DND-41 (cell line): Measurements from ENCODE around the gene HIC1.

Source experiments
- ATAC-seq: fragments of 200-7000 bp; cut with Tn5 transposase; 3 replicates; pipeline ENCODE4 v1.9.1; 2021; ENCODE audit warnings: low read depth; ENCODE audit not compliant: insufficient read depth
- DNase-seq: peaks from one replicate; pipeline ENCODE4 v3.0.0-alpha.2; 2020
- H2AFZ ChIP-seq: 2 replicates; pipeline ENCODE4 v1.6.0; 2012; ENCODE audit warnings: low read depth, low read length
- H3K27ac ChIP-seq: 2 replicates; pipeline ENCODE4 v1.5.1; 2012; ENCODE audit warnings: low read length, inconsistent platforms
- H3K27me3 ChIP-seq: fragments of 200-600 bp; sonication (generic); 2 replicates; pipeline ENCODE4 v1.6.0; 2012; ENCODE audit warnings: low read length, mild to moderate bottlenecking, inconsistent platforms; ENCODE audit not compliant: insufficient read depth, poor library complexity
- H3K36me3 ChIP-seq: 2 replicates; pipeline ENCODE4 v1.5.1; 2012; ENCODE audit warnings: low read length, inconsistent platforms; ENCODE audit not compliant: insufficient read depth
- H3K4me1 ChIP-seq: 2 replicates; pipeline ENCODE4 v1.5.1; 2012; ENCODE audit warnings: mild to moderate bottlenecking, low read length; ENCODE audit not compliant: insufficient read depth
- H3K4me2 ChIP-seq: 2 replicates; pipeline ENCODE4 v1.6.0; 2012; ENCODE audit warnings: mild to moderate bottlenecking, moderate library complexity, low read length, inconsistent platforms; ENCODE audit not compliant: insufficient read depth
- H3K4me3 ChIP-seq, 2 experiments: fragments of 200-600 bp in 1 of 2; shearing (Covaris generic) in 1 of 2; 2 replicates each; pipeline ENCODE4 v1.5.1; 2012 to 2016; ENCODE audit warnings: inconsistent platforms in 2 of 2, low read length in 2 of 2, mild to moderate bottlenecking in 2 of 2, low read depth in 1 of 2, moderate library complexity in 1 of 2
- H3K79me2 ChIP-seq: 2 replicates; pipeline ENCODE4 v1.6.0; 2012; ENCODE audit warnings: low read length, inconsistent platforms; ENCODE audit not compliant: insufficient read depth
- H3K9ac ChIP-seq: 2 replicates; pipeline ENCODE4 v1.6.0; 2012; ENCODE audit warnings: low read depth, mild to moderate bottlenecking, inconsistent platforms, low read length, moderate library complexity
- H3K9me3 ChIP-seq: 2 replicates; pipeline ENCODE4 v1.5.1; 2012; ENCODE audit warnings: low read length, moderate library complexity, mild to moderate bottlenecking, inconsistent platforms; ENCODE audit not compliant: insufficient read depth, severe bottlenecking
- H4K20me1 ChIP-seq: 2 replicates; pipeline ENCODE4 v1.6.0; 2012; ENCODE audit warnings: low read length; ENCODE audit not compliant: insufficient read depth
- EZH2 ChIP-seq: IDR thresholded peaks from 3 replicates; pipeline ENCODE4 v1.6.1; 2012; ENCODE audit warnings: borderline replicate concordance, low read depth, mild to moderate bottlenecking, moderate library complexity, low read length, inconsistent platforms; ENCODE audit not compliant: severe bottlenecking
- TF ChIP-seq, protein P1 (sequence below): IDR thresholded peaks from 2 replicates; pipeline ENCODE4 v1.5.1; 2012; ENCODE audit warnings: borderline replicate concordance, low read length, moderate library complexity, mild to moderate bottlenecking; ENCODE audit not compliant: poor library complexity, severe bottlenecking; ENCODE audit errors: extremely low read depth

The HIC1 gene

DNA sequence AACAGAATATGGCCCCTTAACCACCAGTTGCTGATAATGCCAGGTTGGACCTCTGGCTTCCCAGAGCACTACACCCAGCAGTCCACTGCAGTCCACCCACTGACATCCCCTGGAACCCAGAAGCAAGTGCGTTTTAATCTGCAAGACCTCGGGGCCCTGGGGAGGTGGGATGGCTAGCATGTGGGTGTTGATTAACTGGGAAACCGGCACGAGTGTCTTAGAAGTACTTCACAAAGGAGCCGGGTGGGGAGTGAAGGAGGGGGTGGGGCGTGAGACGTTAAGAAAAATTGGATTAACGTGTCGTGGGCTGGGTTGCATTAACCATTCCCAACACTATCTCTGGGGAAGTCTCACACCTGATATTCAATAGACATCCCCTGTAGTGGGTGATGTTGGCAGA is 6.1 kb upstream of the HIC1 start:
- peaks cover 22% of the 10 kb centered on the region for H4K20me1 ChIP-seq
- H3K4me3 ChIP-seq: peak overlapping the region in 1 of 2 experiments; percentile 74; a peak in 1 of 4 replicates
- H3K4me2 ChIP-seq: peak overlapping the region; percentile 76
- peaks cover under 1% of the 10 kb centered on the region; the same call in 1 of the 2 replicates for H3K79me2 ChIP-seq
- no peak overlapping the region for H3K27ac ChIP-seq
- peaks cover 20% of the 10 kb centered on the region for H3K27me3 ChIP-seq
- no peak for TF ChIP-seq EZH2
- TF ChIP-seq, protein P1, sequence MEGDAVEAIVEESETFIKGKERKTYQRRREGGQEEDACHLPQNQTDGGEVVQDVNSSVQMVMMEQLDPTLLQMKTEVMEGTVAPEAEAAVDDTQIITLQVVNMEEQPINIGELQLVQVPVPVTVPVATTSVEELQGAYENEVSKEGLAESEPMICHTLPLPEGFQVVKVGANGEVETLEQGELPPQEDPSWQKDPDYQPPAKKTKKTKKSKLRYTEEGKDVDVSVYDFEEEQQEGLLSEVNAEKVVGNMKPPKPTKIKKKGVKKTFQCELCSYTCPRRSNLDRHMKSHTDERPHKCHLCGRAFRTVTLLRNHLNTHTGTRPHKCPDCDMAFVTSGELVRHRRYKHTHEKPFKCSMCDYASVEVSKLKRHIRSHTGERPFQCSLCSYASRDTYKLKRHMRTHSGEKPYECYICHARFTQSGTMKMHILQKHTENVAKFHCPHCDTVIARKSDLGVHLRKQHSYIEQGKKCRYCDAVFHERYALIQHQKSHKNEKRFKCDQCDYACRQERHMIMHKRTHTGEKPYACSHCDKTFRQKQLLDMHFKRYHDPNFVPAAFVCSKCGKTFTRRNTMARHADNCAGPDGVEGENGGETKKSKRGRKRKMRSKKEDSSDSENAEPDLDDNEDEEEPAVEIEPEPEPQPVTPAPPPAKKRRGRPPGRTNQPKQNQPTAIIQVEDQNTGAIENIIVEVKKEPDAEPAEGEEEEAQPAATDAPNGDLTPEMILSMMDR: no peak
- no peak for ATAC-seq
- peaks cover 46% of the 10 kb centered on the region for H3K4me1 ChIP-seq
- no peak overlapping the region for H2AFZ ChIP-seq
- no peak overlapping the region for H3K9ac ChIP-seq
- peaks cover 8% of the 10 kb centered on the region for H3K36me3 ChIP-seq
- no peak for DNase-seq
- no peaks in the 10 kb centered on the region for H3K9me3 ChIP-seq

DNA sequence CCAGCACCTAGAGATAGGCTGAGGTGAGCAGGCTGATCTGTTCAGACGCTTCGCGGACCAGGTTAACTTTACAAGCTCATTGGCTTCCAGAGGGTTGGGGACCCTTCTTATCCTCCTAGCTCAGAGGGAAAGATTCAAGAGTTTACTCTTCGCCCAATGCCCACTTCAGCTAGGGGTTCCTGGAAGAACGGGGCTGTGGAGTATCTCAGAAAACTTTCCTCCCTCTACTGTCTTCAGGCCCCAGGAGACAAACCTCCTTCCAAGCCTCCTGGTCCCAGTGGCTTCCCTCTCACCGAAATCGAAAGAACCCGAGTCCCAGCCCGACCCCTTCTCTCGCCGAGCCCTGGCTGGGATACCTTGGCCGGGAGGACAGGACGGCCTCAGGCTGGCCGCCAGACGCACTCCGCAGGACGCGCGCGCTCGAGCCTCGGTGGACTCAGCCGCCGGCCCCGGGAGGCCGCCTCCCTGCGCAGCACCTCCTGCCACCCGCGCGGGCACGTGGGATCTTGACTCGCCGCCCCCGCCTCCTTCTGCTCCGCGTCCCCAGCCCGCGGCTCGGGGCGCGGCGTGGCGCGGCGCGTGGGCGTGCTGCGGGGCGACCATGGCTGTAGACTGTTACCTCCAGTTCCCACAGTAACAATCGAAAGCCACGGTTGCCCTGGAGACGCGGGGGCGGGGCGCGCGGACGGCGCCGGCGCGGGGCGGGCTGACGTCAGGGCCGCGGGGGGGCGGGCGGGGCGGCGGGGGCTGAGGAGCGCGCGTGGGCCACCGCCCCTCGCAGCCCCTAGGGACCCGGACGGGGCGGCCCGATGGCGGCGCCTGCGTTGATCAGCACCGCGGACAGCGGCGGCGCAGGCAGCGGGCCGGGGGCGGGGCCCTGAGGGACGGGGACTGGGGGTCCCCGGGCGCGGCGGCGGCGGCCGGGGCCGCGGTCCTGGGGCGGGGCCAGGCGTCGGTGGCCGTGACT is 5.3 kb upstream of the HIC1 start:
- H3K9ac ChIP-seq: peak overlapping the region; percentile 45
- H2AFZ ChIP-seq: peak overlapping the region; percentile 45; the same call in 1 of the 2 replicates
- ATAC-seq (peak; percentile 61), DNase-seq (peak; percentile 90)
- peaks cover 29% of the 10 kb centered on the region for H3K27me3 ChIP-seq
- H3K9me3 ChIP-seq: no peaks in the 10 kb centered on the region
- peak overlapping the region; percentile 43 to 74; a peak in 3 of 4 replicates for H3K4me3 ChIP-seq
- H3K4me2 ChIP-seq: peak overlapping the region; percentile 76
- H3K79me2 ChIP-seq: no peaks in the 10 kb centered on the region
- TF ChIP-seq EZH2: no peak
- TF ChIP-seq, protein P1: no peak
- 0 out of 2 replicates have a peak, but pooled peaks cover under 1% of the 10 kb centered on the region for H3K36me3 ChIP-seq
- peaks cover 54% of the 10 kb centered on the region for H3K4me1 ChIP-seq
- peaks cover 25% of the 10 kb centered on the region for H4K20me1 ChIP-seq
- no peak overlapping the region for H3K27ac ChIP-seq

DNA sequence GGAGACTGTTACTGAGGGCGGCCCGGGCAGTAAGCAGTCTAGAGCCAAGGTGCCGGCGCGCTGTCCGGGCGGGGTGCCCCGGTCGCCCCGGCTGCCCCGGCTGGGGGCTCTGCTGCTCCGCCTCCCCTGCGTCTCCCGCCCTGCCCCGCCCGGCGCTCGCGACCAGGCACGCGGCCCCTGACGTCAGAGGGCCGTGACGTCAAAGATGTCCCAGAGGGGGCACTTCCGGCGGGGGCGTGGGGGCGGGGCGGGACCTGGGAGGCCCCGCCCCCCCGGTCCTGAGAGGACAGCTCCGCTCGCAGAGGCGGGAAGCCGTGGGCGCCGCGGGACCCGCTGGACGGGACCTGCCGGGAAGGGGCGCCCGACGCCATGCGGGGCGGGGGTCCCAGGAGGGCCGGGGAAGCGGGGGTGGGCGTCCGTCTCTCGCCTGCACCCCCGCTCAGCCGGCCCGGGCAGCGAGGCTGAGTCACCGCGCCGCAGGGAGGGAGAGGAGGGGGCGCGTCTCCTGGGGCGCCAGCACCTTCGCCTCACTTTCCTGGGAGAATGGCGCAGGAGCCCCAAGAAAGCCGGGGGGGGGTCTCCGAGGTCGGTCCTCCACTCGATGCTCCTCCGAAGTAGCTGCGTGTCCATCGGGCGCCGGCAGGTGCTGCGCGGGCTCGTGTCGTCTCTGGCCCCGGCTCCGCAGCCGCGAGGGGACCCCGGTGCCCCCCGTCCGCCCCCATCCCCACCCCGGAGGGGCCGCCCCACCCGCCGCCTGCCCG is 4.4 kb upstream of the HIC1 start:
- DNase-seq: peak; percentile 77

More for the DNA sequence above, 4.4 kb upstream of the HIC1 start:
- H3K4me3 ChIP-seq: peak overlapping the region in 1 of 2 experiments; percentile 58; a peak in 3 of 4 replicates
- peaks cover 37% of the 10 kb centered on the region for H3K27me3 ChIP-seq
- no peaks in the 10 kb centered on the region for H3K79me2 ChIP-seq
- H4K20me1 ChIP-seq: peaks cover 27% of the 10 kb centered on the region
- no peak overlapping the region for H3K27ac ChIP-seq
- TF ChIP-seq, protein P1: no peak
- TF ChIP-seq EZH2: no peak
- H3K36me3 ChIP-seq: no peaks in the 10 kb centered on the region
- peak overlapping the region; percentile 26; the same call in 1 of the 2 replicates for H2AFZ ChIP-seq
- peak overlapping the region; percentile 76 for H3K4me2 ChIP-seq
- peaks cover 62% of the 10 kb centered on the region for H3K4me1 ChIP-seq
- peak overlapping the region; percentile 30; the same call in 1 of the 2 replicates for H3K9ac ChIP-seq
- H3K9me3 ChIP-seq: no peaks in the 10 kb centered on the region
- peak; percentile 24 for ATAC-seq
